DOHH2 (cell line): ENCODE results near the gene ZFYVE27.

Source experiments
- EZH2phosphoT487 ChIP-seq: fragments of 200-600 bp; sonication (generic); IDR thresholded peaks from 2 replicates; pipeline ENCODE4 v1.6.1; 2017; ENCODE audit warnings: borderline replicate concordance, mild to moderate bottlenecking, antibody characterized with exemption, low read length, moderate library complexity, mixed read lengths
- TF ChIP-seq, protein P1 (sequence below): fragments of 200-600 bp; sonication (generic); IDR thresholded peaks from one replicate; pipeline ENCODE4 v1.5.1; 2014; ENCODE audit warnings: antibody characterized with exemption, mild to moderate bottlenecking, low read depth, low read length; ENCODE audit not compliant: poor library complexity, severe bottlenecking

DNA sequence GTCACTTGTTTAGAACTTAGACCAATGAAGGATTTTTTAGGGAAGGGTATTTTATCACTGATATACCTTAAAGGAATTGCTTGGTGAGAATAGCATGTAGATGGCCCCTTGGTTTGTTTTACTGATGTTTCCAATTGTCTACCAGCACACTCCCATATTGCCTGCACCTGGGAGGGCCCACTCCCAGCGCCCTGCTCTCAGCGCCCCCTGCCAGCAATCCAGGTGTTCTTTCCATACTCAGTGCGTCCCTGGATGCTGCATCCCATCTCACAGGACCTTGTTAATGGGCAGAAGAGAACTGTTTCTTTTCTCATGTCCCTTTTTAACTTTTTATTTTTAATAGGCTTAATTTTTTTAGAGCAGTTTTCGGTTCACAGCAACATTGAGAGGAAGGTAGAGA lies 59.0 kb downstream of the ZFYVE27 start:
- TF ChIP-seq, protein P1, sequence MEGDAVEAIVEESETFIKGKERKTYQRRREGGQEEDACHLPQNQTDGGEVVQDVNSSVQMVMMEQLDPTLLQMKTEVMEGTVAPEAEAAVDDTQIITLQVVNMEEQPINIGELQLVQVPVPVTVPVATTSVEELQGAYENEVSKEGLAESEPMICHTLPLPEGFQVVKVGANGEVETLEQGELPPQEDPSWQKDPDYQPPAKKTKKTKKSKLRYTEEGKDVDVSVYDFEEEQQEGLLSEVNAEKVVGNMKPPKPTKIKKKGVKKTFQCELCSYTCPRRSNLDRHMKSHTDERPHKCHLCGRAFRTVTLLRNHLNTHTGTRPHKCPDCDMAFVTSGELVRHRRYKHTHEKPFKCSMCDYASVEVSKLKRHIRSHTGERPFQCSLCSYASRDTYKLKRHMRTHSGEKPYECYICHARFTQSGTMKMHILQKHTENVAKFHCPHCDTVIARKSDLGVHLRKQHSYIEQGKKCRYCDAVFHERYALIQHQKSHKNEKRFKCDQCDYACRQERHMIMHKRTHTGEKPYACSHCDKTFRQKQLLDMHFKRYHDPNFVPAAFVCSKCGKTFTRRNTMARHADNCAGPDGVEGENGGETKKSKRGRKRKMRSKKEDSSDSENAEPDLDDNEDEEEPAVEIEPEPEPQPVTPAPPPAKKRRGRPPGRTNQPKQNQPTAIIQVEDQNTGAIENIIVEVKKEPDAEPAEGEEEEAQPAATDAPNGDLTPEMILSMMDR, result no peak
- no peak for TF ChIP-seq EZH2phosphoT487
